ENCODE results near the gene LRPPRC.

DNA sequence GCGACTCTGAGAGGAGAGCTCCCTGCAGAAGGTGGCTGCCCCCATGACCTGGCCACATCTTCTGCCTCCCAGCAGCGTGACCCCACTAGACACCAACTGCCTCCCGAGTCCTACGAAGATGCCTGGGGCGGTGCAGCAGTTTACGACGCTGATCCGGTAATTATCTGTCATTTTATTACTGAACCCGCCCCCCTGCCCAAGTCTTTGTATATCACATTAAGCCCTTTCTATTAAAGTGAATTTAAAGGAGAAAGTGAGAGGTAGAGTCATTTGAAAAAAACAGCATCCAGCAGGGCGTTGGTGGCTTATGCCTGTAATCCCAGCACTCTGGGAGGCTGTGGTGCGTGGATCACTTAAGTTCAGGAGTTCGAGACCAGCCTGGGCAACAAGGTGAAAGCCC, 123.6 kb downstream of the LRPPRC start:
- TF ChIP-seq CTCF (IDR thresholded peaks at IDR 0.05; ENCODE audit: insufficient read depth, low read length) (no peak), SPI1 (IDR thresholded peaks at IDR 0.05; ENCODE audit: borderline replicate concordance, low read depth) (no peak), POLR2AphosphoS5 (IDR thresholded peaks at IDR 0.05; ENCODE audit: low read depth) (no peak), REST (IDR thresholded peaks at IDR 0.05; ENCODE audit: insufficient replicate concordance, low read depth) (no peak), GABPA (IDR thresholded peaks at IDR 0.05; ENCODE audit: low read depth) (no peak)
